ENCODE data around the gene GLI1. TPM values are rescaled to one million over a fixed set of nuclear protein-coding genes. Genes with fewer than 3 reads are reported as not detected.
A peak's percentile ranks its signal among the peaks of the same experiment; 100 is the strongest.
"Not testable (repeated sequence)": the region's sequence is repeated elsewhere in the genome, so short reads cannot be mapped to it uniquely, and the experiment has no call there.

Gene GLI1
- total RNA-seq, 2 donors from 2014 or later, result 3.4 to 6.4 TPM

DNA sequence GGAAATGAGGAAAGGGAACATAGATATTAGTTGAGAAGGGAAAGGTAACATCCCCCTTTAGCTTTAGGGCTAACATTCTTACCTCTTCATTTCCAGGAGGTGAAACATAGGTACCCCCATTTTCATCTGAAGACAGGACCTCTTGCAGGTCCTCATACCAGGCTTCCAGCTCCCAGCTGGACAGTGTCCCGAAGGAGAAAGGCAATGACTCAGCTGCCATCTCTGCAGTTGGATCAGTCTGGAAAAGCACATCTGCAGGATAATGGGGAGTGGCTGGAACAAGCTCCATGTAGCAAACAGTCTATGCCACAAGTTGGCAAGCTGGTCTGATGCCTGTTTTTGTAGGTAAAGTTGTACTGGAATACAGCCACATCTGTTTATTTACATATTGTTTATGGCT, 57.6 kb downstream of the GLI1 start:
- Mint-ChIP-seq H3K4me1 (peaks cover 45% of the 10 kb centered on the region), H3K36me3 (ENCODE audit: low read depth) (peaks cover 64% of the 10 kb centered on the region), H3K9me3 (no peaks in the 10 kb centered on the region), H3K4me3 (no peak overlapping the region), H3K27ac (peak overlapping the region; percentile 79), H3K27me3 (ENCODE audit: insufficient read depth) (no peaks in the 10 kb centered on the region)
- DNase-seq, result no peak
- peaks cover 69% of the 10 kb centered on the region for H3K36me3 ChIP-seq (ENCODE audit: control insufficient read depth, insufficient read depth, low read length)
- TF ChIP-seq, protein P1, sequence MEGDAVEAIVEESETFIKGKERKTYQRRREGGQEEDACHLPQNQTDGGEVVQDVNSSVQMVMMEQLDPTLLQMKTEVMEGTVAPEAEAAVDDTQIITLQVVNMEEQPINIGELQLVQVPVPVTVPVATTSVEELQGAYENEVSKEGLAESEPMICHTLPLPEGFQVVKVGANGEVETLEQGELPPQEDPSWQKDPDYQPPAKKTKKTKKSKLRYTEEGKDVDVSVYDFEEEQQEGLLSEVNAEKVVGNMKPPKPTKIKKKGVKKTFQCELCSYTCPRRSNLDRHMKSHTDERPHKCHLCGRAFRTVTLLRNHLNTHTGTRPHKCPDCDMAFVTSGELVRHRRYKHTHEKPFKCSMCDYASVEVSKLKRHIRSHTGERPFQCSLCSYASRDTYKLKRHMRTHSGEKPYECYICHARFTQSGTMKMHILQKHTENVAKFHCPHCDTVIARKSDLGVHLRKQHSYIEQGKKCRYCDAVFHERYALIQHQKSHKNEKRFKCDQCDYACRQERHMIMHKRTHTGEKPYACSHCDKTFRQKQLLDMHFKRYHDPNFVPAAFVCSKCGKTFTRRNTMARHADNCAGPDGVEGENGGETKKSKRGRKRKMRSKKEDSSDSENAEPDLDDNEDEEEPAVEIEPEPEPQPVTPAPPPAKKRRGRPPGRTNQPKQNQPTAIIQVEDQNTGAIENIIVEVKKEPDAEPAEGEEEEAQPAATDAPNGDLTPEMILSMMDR (conservative IDR thresholded peaks at IDR 0.05), result no peak
- H3K27ac ChIP-seq (ENCODE audit: low read depth, low read length), result no peak overlapping the region
- 90 to 97% methylated on average over 1 of the region's 1 CpG for WGBS, 2 experiments (ENCODE audit: insufficient coverage in 1 of 2, insufficient read length in 1 of 2)
- H3K9me3 ChIP-seq (ENCODE audit: control insufficient read depth, low read length), result no peaks in the 10 kb centered on the region
- H3K9ac ChIP-seq (ENCODE audit: extremely low read depth, low read length, poor library complexity, severe bottlenecking), result no peak overlapping the region
- H3K27me3 ChIP-seq (ENCODE audit: control insufficient read depth, insufficient read depth, low read length, poor library complexity, severe bottlenecking), result no peaks in the 10 kb centered on the region
- no peak overlapping the region for H3K4me3 ChIP-seq (ENCODE audit: low read length)
- peaks cover 14% of the 10 kb centered on the region for H3K4me1 ChIP-seq (ENCODE audit: control insufficient read depth, insufficient read depth, low read length)

DNA sequence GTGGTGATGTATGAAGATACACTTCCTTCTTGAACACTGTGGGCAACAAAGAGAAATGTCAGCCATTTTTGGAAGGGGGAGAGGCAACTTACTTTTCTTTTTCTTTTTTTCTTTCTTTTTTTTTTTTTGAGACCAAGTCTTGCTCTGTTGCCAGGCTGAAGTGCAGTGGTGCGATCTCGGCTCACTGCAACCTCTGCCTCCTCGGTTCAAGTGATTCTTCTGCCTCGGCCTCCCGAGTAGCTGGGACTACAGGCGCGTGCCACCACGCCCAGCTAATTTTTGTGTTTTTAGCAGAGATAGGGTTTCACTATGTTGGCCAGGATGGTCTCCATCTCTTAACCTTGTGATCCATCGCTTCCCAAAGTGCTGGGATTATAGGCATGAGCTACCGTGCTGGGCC, 58.1 kb downstream of the GLI1 start:
- Histone ChIP-seq H3K4me1 (ENCODE audit: control insufficient read depth, insufficient read depth, low read length) (peaks cover 14% of the 10 kb centered on the region), H3K4me3 (ENCODE audit: low read length) (peak overlapping the region; percentile 96), H3K36me3 (ENCODE audit: control insufficient read depth, insufficient read depth, low read length) (peaks cover 64% of the 10 kb centered on the region)
- not testable (repeated sequence) for H3K9ac ChIP-seq (ENCODE audit: extremely low read depth, low read length, poor library complexity, severe bottlenecking); H3K9me3 Mint-ChIP-seq; H3K9me3 ChIP-seq (ENCODE audit: control insufficient read depth, low read length); H3K4me3 Mint-ChIP-seq; H3K27me3 ChIP-seq (ENCODE audit: control insufficient read depth, insufficient read depth, low read length, poor library complexity, severe bottlenecking); H3K27me3 Mint-ChIP-seq (ENCODE audit: insufficient read depth); DNase-seq; H3K27ac ChIP-seq (ENCODE audit: low read depth, low read length)
- WGBS, 2 experiments (ENCODE audit: insufficient coverage in 1 of 2, insufficient read length in 1 of 2), result 92 to 94% methylated on average over 7 to 10 of the region's 10 CpGs
- Mint-ChIP-seq H3K27ac (peak overlapping the region; percentile 79), H3K4me1 (peaks cover 45% of the 10 kb centered on the region), H3K36me3 (ENCODE audit: low read depth) (peaks cover 59% of the 10 kb centered on the region)

DNA sequence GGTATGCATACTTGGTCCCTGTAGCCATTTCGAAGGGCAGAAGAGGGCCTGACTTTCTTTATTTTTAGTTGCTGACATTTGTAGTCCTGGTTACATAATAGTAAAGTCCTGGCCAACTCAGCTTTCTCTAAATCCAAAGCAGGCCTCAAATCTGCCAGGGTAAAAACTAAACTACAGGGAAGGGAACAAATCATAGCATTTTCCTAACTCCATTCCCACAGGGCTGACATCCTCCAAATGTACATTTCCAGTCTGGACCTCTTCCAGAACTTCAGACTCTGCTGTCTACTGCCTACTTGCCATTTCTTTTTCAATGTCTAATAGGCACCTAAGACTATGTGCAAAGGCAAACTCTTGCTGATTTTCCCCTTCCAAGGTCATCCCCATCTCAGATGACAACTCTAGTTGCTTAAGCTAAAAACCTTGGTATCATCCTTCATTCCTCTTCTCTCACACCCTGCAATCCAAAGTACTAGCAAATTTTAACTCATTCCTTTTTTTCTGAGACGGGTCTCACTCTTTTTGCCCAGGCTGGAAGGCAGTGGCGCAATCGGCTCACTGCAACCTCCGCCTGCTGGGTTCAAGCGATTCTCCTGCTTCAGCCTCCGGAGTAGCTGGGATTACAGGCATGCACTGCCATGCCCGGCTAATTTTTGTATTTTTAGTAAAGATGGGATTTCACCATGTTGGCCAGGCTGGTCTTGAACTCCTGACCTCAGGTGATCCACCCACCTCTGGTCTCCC, 58.8 kb downstream of the GLI1 start:
- no peak overlapping the region for H3K27ac Mint-ChIP-seq
- peak overlapping the region; percentile 96 for H3K4me3 ChIP-seq (ENCODE audit: low read length)
- H3K4me1 ChIP-seq (ENCODE audit: control insufficient read depth, insufficient read depth, low read length), result peaks cover 14% of the 10 kb centered on the region
- H3K27me3 ChIP-seq (ENCODE audit: control insufficient read depth, insufficient read depth, low read length, poor library complexity, severe bottlenecking), result no peaks in the 10 kb centered on the region
- H3K36me3 Mint-ChIP-seq (ENCODE audit: low read depth), result peaks cover 52% of the 10 kb centered on the region
- no peak for DNase-seq
- no peak overlapping the region for H3K27ac ChIP-seq (ENCODE audit: low read depth, low read length)
- TF ChIP-seq, protein P1 (conservative IDR thresholded peaks at IDR 0.05), result no peak
- peaks cover 48% of the 10 kb centered on the region for H3K4me1 Mint-ChIP-seq
- no peaks in the 10 kb centered on the region for H3K27me3 Mint-ChIP-seq (ENCODE audit: insufficient read depth)
- H3K4me3 Mint-ChIP-seq, result peak overlapping the region; percentile 93
- H3K9me3 ChIP-seq (ENCODE audit: control insufficient read depth, low read length), result no peaks in the 10 kb centered on the region
- WGBS, 2 experiments (ENCODE audit: insufficient coverage in 1 of 2, insufficient read length in 1 of 2), result 92 to 97% methylated on average over 6 to 8 of the region's 8 CpGs
- H3K36me3 ChIP-seq (ENCODE audit: control insufficient read depth, insufficient read depth, low read length), result peaks cover 57% of the 10 kb centered on the region
- H3K9ac ChIP-seq (ENCODE audit: extremely low read depth, low read length, poor library complexity, severe bottlenecking), result peak overlapping the region; percentile 98
- H3K9me3 Mint-ChIP-seq, result no peaks in the 10 kb centered on the region

Data from endodermal cell (in vitro differentiated cells).